PC-9 (cell line): Measurements from ENCODE around the gene TBX2. TPM values are rescaled to one million over a fixed set of nuclear protein-coding genes. Genes with fewer than 3 reads are reported as not detected.

Experiments used
- BruUV-seq: library from RNA; stranded (reverse); fragments of 400-500 nt; replicated peaks from 2 replicates; lab custom pipeline; 2021; lab: Mats Ljungman, UMichigan
- CTCF ChIA-PET: fragments of 300-600 bp; sonication (Branson Sonifier 250); formaldehyde crosslinking; loops from one replicate; lab custom pipeline; 2022; ENCODE audit warnings: antibody characterized with exemption; lab: Charles Lee
- POLR2A ChIA-PET: fragments of 300-600 bp; sonication (Branson Sonifier 250); formaldehyde crosslinking; loops from one replicate; lab custom pipeline; 2022; ENCODE audit warnings: antibody characterized with exemption; ENCODE audit not compliant: unreplicated experiment; lab: Charles Lee
- DNase-seq, 2 experiments: peaks; one replicate each; pipeline versions ENCODE4 v3.0.0 to v3.0.0-alpha.2; 2015 to 2022; ENCODE audit warnings: mixed read lengths in 1 of 2
- H2AFZ ChIP-seq: fragments of 200-600 bp; sonication (generic); 2 replicates; pipeline ENCODE4 v1.8.1; 2017; ENCODE audit warnings: antibody characterized with exemption
- H3F3A ChIP-seq: fragments of 200-600 bp; sonication (generic); 2 replicates; pipeline ENCODE4 v1.8.1; 2017; ENCODE audit warnings: antibody characterized with exemption, mild to moderate bottlenecking, low read depth; ENCODE audit not compliant: insufficient read depth
- H3K27ac ChIP-seq: fragments of 200-600 bp; sonication (generic); 2 replicates; pipeline ENCODE4 v1.6.1; 2016; ENCODE audit warnings: mixed run types
- H3K27me3 ChIP-seq: fragments of 200-600 bp; sonication (generic); 2 replicates; pipeline ENCODE4 v1.6.1; 2016; ENCODE audit warnings: low read depth, mixed run types; ENCODE audit not compliant: insufficient read depth
- H3K36me3 ChIP-seq: fragments of 200-600 bp; sonication (generic); 2 replicates; pipeline ENCODE4 v1.6.1; 2016; ENCODE audit warnings: low read depth, mixed run types
- H3K4me1 ChIP-seq: fragments of 200-600 bp; sonication (generic); replicated peaks from 2 replicates; pipeline ENCODE4 v1.6.1; 2016; ENCODE audit warnings: mixed run types; ENCODE audit not compliant: insufficient read depth
- H3K4me2 ChIP-seq: fragments of 200-600 bp; sonication (generic); 2 replicates; pipeline ENCODE4 v1.6.1; 2017; ENCODE audit warnings: mixed run types
- H3K4me3 ChIP-seq: fragments of 200-600 bp; sonication (generic); 2 replicates; pipeline ENCODE4 v1.6.1; 2016; ENCODE audit warnings: mixed run types
- H3K79me2 ChIP-seq: fragments of 200-600 bp; sonication (generic); 2 replicates; pipeline ENCODE4 v1.6.1; 2017; ENCODE audit warnings: low read depth, mixed run types
- H3K9me2 ChIP-seq: fragments of 200-600 bp; sonication (generic); 2 replicates; pipeline ENCODE4 v1.8.1; 2017; ENCODE audit warnings: mild to moderate bottlenecking; ENCODE audit not compliant: insufficient read depth
- H3K9me3 ChIP-seq: fragments of 200-600 bp; sonication (generic); 2 replicates; pipeline ENCODE4 v1.8.1; 2016; ENCODE audit warnings: low read depth; ENCODE audit not compliant: insufficient read depth
- H4K20me1 ChIP-seq: fragments of 200-600 bp; sonication (generic); 2 replicates; pipeline ENCODE4 v1.8.1; 2017; ENCODE audit not compliant: insufficient read depth
- EZH2 ChIP-seq: fragments of 200-600 bp; sonication (generic); IDR thresholded peaks from 2 replicates; pipeline ENCODE4 v1.8.0; 2017; ENCODE audit warnings: antibody characterized with exemption, low read depth
- intact Hi-C: fragments of 100-400 bp; cut with micrococcal nuclease; formaldehyde crosslinking; loops from one replicate; pipeline ENCODE4 v1.10.0; 2022; ENCODE audit not compliant: unreplicated experiment
- total RNA-seq: library from RNA; stranded (reverse); gene quantifications from 2 replicates; pipeline ENCODE4 v1.2.3, GENCODE V29; 2021
- TF ChIP-seq, protein P1 (sequence below): fragments of 200-600 bp; sonication (generic); conservative IDR thresholded peaks from 2 replicates; pipeline ENCODE4 v1.6.1; 2017; ENCODE audit warnings: mixed run types, antibody characterized with exemption, mild to moderate bottlenecking, moderate library complexity

TBX2 gene
- total RNA-seq, 1 experiment from 2014 or later: 0.44 TPM

DNA sequence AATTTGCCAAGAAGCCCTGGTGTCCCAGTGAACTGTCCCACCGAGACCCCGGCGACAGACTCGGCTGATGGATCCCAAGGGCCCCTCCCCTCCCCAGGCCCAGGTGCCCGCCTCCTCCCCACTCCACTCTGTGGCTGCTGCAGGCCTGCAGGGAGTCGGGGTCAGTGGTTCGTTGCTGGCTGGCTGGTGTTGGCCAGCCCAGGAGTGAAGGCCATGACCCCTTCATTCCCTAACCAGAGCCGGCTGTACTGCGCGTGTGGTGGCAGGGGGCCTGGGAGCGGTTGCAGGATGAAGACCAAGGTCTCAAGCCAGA lies 9.2 kb upstream of the TBX2 start:
- DNase-seq: no peak
- ChIA-PET CTCF (interaction anchor here (0.7 kb wide), 2 partner anchors 9 to 16 kb away, joined by 4 read pairs; no protein-coding TSS in a partner anchor), POLR2A (no interaction called here)
- intact Hi-C loops: loop anchor here (1.0 kb wide), 1 partner anchor 389 kb away; no protein-coding TSS in a partner anchor
- Histone ChIP-seq H3K9me3 (no peaks in the 10 kb centered on the region), H3K79me2 (no peaks in the 10 kb centered on the region), H3F3A (peaks cover 6% of the 10 kb centered on the region; the same call in 1 of the 2 replicates), H3K4me2 (no peak overlapping the region), H4K20me1 (no peaks in the 10 kb centered on the region; the same call in 1 of the 2 replicates), H2AFZ (no peak overlapping the region), H3K4me1 (0 out of 2 replicates have a peak, but pooled peaks cover 6% of the 10 kb centered on the region), H3K27ac (no peak overlapping the region), H3K27me3 (no peaks in the 10 kb centered on the region), H3K9me2 (no peaks in the 10 kb centered on the region), H3K4me3 (no peak overlapping the region), H3K36me3 (no peaks in the 10 kb centered on the region)
- no TSS peak for BruUV-seq
- TF ChIP-seq, protein P1, sequence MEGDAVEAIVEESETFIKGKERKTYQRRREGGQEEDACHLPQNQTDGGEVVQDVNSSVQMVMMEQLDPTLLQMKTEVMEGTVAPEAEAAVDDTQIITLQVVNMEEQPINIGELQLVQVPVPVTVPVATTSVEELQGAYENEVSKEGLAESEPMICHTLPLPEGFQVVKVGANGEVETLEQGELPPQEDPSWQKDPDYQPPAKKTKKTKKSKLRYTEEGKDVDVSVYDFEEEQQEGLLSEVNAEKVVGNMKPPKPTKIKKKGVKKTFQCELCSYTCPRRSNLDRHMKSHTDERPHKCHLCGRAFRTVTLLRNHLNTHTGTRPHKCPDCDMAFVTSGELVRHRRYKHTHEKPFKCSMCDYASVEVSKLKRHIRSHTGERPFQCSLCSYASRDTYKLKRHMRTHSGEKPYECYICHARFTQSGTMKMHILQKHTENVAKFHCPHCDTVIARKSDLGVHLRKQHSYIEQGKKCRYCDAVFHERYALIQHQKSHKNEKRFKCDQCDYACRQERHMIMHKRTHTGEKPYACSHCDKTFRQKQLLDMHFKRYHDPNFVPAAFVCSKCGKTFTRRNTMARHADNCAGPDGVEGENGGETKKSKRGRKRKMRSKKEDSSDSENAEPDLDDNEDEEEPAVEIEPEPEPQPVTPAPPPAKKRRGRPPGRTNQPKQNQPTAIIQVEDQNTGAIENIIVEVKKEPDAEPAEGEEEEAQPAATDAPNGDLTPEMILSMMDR: no peak
- TF ChIP-seq EZH2: no peak

DNA sequence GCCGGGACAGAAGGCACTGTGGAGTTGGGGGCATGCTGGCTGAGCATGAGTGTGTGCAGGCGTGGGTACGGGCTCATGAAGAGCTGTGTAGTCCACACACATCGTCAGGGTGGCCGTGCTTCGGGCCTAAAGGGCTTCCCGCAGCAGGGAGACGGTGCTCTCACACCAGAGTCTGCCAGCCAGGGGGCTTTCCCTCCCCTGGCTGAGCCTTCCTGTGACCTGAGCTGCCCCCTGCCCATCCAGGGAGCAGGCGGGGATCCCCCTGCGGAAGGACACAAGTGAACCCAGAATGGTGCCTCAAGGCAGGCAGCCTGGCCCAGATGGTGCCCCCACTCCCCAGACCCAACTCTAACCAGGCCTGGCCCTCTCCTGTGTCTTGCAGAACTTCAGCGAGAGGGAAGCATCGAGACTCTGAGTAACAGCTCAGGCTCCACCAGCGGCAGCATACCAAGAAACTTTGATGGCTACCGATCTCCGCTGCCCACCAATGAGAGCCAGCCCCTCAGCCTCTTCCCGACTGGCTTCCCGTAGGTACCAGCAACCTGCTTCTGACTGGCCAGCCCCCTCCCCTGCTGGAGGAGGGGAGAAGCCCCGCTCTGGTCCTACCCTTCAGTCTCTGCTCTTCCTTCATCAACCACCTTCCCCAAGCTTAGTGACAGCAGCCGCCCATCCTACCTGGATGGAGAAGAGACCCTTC lies 7.9 kb upstream of the TBX2 start:
- ChIA-PET CTCF (interaction anchor here (0.6 kb wide), 1 partner anchor 305 kb away, joined by 4 read pairs; no protein-coding TSS in a partner anchor), POLR2A (no interaction called here)
- no peak overlapping the region for H3K27ac ChIP-seq

DNA sequence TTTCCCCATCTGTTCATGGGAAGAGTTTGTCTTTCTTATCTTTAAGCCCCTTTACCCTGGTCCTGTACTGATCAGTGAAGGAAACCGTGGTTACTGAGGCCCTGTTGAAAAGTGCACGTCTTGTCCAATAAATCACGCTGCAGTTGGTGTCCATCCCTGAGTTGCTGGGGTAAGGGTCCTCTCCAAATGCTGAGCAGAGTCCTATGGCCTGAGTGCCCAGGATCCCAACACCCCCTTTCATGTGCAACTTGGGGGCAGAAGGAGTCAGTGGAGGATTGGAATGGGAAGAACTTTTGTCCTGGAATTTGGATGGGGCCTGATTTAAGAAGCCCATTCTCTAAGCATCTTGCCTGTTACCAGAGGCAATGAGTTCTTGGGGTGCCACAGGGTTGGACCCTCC lies 7.0 kb upstream of the TBX2 start:
- POLR2A ChIA-PET: no interaction called here
- intact Hi-C loops: no loop called here
- Histone ChIP-seq H3K27me3 (no peaks in the 10 kb centered on the region), H3K4me1 (0 out of 2 replicates have a peak, but pooled peaks cover 6% of the 10 kb centered on the region), H3K4me3 (no peak overlapping the region), H4K20me1 (no peaks in the 10 kb centered on the region), H3K79me2 (no peaks in the 10 kb centered on the region), H3K4me2 (no peak overlapping the region), H3K36me3 (no peaks in the 10 kb centered on the region), H3K27ac (no peak overlapping the region), H3F3A (peaks cover 6% of the 10 kb centered on the region; the same call in 1 of the 2 replicates), H2AFZ (no peak overlapping the region), H3K9me3 (no peaks in the 10 kb centered on the region), H3K9me2 (no peaks in the 10 kb centered on the region)
- TF ChIP-seq EZH2: no peak
- TF ChIP-seq, protein P1: no peak
- CTCF ChIA-PET: no interaction called here
- DNase-seq: no peak
- BruUV-seq: no TSS peak

More for the DNA sequence above, 7.9 kb upstream of the TBX2 start:
- no peaks in the 10 kb centered on the region for H3K79me2 ChIP-seq
- H3K4me3 ChIP-seq: no peak overlapping the region
- no peaks in the 10 kb centered on the region for H3K9me2 ChIP-seq
- no peak for DNase-seq
- H3K36me3 ChIP-seq: no peaks in the 10 kb centered on the region
- TF ChIP-seq, protein P1: no peak
- TF ChIP-seq EZH2: no peak
- intact Hi-C loops: no loop called here
- H3K4me1 ChIP-seq: 0 out of 2 replicates have a peak, but pooled peaks cover 6% of the 10 kb centered on the region
- peaks cover 6% of the 10 kb centered on the region; the same call in 1 of the 2 replicates for H3F3A ChIP-seq
- BruUV-seq: no TSS peak
- no peak overlapping the region for H3K4me2 ChIP-seq
- H3K9me3 ChIP-seq: no peaks in the 10 kb centered on the region
- H2AFZ ChIP-seq: no peak overlapping the region
- H4K20me1 ChIP-seq: no peaks in the 10 kb centered on the region; the same call in 1 of the 2 replicates
- H3K27me3 ChIP-seq: no peaks in the 10 kb centered on the region
